OCI-LY1 (cell line): ENCODE measurements around the gene HPS6.

Experiments used
- CTCF ChIP-seq: fragments of 200-600 bp; sonication (generic), shearing (Covaris generic); IDR thresholded peaks from 2 replicates; pipeline ENCODE4 v1.5.1; 2017; ENCODE audit warnings: mild to moderate bottlenecking, antibody characterized with exemption, low read length, moderate library complexity, mixed read lengths
- EZH2 ChIP-seq: fragments of 200-600 bp; sonication (generic), shearing (Covaris generic); IDR thresholded peaks from 2 replicates; pipeline ENCODE4 v1.8.0; 2017; ENCODE audit warnings: borderline replicate concordance, mixed run types, mild to moderate bottlenecking, antibody characterized with exemption, low read length, moderate library complexity, mixed read lengths

DNA sequence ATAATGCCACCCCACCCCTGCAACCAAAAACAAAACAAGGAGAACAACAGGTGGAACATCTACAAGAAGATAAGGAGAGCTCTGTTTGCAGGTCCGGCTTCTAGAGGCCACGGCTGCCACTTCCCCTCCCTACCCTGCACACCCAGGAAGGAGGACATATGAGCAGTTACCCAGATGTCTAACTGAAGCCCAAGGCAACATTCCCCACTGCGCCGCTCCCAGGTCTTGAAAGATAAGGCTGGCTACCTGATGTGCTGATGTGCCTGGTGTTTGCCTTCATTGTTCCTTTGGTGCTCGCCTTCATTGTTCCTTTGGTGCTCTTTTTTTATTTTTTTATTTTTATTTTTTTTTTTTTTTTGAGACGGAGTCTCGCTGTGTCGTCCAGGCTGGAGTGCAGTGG, 21.0 kb downstream of the HPS6 start:
- TF ChIP-seq CTCF: no peak
- no peak for TF ChIP-seq EZH2
